ENCODE measurements around the gene MTUS2.

The MTUS2 gene

GRCh38 chr13:29451976-29452375, 631.8 kb downstream of the MTUS2 start:
- DNase-seq (ENCODE audit: low read depth): no peak

- DNase-seq (ENCODE audit: low read depth): no peak
Observed at GRCh38 chr13:29452773-29453616, 632.9 kb downstream of the MTUS2 start.

DNA sequence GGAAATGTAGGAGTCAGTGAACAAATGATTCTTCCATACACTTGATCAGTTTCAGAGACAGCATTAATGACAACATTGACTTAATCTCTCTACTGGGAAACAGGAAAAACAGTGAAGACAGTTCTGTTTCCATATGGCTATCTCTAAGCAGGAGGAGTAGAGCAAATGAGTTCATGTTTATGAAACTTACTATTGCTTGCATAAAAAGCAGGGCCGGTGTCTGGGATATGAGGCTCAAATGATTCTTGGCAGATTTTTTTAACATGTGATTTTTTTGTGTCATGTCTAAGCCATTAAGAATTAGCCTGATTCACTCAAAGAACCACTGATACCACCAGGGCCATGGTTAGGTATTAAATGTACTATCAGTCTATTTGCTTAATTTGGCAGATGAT, 633.5 kb downstream of the MTUS2 start:
- DNase-seq (ENCODE audit: low read depth): no peak

DNA sequence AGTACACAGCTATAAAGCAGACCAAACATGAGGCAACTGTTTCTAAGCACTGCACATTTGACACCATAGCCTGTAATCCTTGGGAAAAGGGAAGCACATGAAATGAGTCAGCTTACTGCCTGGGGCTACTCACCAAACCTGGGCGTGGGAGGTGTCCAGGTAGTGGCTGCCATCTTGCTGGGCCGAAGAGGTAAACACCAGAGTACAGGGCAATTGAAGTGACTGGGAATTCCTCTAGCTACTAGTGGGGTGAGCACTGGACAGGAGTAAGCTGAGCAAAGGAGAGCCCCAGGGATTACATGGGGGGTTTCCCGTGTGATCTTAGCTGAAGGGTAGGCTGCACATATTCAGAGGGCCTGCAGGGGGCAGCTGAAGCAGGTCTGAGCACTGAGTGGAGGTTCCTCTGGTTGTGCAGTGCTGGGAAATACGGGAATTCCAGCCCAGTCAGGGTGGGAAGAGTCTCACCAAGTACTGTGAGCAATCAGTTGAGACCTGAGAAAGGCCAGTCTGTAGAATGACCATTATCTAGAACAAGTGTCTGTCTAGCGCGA, 634.9 kb downstream of the MTUS2 start:
- no peak for DNase-seq (ENCODE audit: low read depth)

DNA sequence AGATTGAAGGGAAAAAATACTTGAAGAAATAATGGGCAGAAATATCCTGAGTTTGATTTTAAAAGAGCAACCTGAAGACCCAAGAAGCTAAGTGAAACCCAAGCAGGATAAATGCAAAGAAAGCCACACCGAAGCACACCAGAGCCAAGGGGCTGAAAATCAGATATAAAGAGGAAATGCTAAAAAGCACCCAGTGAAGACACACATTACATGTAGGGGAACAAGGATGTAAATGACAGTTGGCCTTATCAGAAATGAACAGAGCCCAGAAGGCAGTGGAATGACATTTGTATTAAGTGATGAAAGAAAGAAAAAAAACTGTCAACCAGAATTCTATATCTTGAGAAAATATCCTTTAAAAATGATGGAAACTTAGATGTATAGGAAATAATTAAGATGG, 636.3 kb downstream of the MTUS2 start:
- no peak for DNase-seq (ENCODE audit: low read depth)

GRCh38 chr13:29457299-29457698, 637.2 kb downstream of the MTUS2 start:
- no peak for DNase-seq (ENCODE audit: low read depth)

DNA sequence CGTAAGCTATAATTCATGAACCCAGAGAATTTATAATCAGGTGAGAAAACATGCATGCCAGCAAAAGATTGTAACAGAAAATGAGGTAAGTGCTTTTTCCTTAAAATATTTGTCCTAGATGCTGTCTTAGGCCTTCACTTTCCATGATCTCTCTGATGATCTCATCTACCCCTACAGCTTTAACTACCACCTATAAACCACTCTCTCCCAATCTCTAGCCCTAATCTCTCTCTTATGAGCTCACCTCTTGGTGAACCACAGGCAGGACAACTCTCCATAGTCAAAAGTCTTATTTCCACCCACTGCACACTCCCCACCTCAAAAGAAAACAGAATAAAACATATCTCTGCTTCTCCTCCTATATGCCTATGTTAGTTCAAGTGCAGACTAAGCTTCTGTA, 638.3 kb downstream of the MTUS2 start:
- no peak for DNase-seq (ENCODE audit: low read depth)

- no peak for DNase-seq (ENCODE audit: low read depth)
Observed at GRCh38 chr13:29459813-29460355, 639.7 kb downstream of the MTUS2 start.

DNA sequence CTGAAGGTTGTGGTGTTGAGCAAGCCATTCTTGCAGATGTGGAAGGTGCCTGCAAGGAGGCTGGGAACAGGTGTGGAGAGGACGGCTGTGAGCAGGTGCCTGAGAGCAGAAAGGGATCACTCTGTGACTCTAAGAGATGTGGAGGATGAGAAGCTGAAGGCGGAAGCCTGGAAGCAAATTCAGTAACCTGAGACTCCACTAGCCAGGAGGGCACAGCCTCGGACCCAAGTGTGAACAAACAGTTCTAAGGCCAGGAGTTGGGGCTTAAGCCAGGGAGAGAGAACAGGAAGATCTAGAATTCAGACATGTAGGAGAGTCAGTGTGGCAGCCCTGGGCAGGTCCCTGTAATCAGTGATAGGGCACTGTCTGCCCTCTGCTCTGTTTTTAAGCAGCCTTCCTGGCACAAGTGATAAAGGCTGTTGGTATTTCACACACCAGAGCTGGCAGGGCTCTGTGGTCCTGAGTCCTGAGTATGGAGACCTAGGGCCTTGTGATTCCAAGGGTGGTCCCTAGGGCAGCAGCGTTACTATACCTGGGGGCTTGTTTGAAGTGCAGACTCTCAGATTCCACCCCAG, 644.1 kb downstream of the MTUS2 start:
- DNase-seq (ENCODE audit: low read depth): no peak

DNA sequence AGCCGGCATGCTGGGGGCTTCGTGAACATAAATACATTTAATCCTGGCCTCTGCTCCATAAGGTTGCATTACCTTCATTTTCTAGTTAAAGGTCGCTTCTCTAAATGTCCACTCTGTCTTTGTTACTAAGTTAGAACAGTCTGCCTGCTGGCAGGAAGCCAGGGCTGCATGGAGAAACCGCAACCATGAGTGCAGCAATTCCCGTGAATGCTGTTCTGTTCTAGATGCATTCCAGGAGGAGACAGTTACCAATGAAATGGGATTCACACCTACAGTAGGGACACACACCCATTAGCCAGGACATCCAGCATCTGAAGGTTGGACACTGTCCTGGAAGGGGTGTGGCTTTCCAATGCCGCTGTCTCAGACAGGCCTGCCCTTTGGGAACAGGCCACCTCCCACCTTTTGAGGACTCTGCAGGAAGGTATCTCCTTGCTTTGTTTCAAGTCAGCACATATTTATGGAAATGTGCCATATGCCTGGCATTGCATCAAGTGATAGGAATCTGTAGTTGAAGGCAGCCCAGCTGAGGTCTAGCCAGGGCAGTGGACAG, 645.7 kb downstream of the MTUS2 start:
- DNase-seq (ENCODE audit: low read depth): no peak

GRCh38 chr13:29471551-29471950, 651.4 kb downstream of the MTUS2 start:
- no peak for DNase-seq (ENCODE audit: low read depth)

DNA sequence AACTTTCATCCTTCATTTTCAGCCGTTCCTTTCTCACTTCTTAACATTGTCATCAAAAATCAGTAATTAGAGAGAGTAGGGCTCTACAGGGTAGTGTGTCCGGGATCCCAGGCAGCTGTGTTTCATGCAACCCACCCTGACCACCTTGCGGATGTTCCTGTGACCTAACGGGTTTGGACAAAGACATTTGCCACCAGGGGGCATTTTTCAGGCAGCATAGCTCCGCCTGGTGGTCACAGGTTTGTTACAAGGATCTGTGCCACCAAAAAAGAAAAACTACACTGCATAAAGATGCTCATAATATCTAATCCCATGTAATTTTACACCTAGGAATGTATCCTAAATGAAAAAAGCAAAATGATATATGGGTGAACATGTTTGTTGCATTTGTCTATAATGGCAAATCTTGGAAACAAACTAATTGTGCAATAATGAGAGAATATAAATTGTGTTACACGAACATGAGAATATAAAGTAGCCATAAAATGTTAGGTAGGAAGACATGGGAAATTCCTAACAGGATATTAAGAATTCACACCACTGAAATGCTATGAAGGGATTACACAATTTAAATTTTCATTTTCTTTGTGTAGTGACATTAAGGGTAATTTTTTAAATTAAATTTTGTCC, 652.3 kb downstream of the MTUS2 start:
- DNase-seq (ENCODE audit: low read depth): peak; percentile 18

- no peak for DNase-seq (ENCODE audit: low read depth)
Observed at GRCh38 chr13:29473166-29473565, 653.0 kb downstream of the MTUS2 start.

DNA sequence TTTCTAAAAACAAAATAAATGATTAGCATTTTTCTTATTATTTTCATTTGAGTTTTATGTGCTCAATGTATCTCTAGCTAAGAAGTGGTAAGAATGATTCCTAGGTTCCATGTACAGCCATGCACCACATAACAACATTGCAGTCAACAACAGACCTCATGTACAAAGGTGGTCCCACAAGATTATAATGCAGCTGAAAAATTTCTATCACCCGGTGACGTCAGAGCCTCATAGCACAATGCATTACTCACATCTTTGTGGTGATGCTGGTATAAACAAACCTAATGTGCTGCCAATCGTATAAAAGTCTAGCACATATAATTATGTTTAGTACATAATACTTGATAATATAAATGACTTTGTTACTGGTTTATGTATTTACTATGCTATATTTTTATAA, 654.9 kb downstream of the MTUS2 start:
- DNase-seq (ENCODE audit: low read depth): no peak

DNA sequence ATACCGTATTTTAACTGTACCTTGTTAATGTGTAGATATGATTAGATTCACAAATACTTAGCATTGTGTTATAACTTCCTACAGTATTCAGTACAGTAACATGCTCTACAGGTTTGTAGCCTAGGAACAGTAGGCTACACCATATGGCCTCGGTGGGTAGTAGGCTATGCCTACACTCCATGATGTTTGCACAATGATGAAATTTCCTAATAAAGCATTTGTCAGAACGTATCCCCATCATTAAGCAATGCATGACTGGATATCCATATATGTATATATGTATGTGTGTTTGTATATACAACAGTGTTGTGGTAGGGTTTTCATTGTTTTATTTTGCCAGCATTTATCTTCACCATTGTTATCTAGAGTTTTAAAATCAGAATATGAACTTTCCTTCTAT, 655.9 kb downstream of the MTUS2 start:
- DNase-seq (ENCODE audit: low read depth): no peak

DNA sequence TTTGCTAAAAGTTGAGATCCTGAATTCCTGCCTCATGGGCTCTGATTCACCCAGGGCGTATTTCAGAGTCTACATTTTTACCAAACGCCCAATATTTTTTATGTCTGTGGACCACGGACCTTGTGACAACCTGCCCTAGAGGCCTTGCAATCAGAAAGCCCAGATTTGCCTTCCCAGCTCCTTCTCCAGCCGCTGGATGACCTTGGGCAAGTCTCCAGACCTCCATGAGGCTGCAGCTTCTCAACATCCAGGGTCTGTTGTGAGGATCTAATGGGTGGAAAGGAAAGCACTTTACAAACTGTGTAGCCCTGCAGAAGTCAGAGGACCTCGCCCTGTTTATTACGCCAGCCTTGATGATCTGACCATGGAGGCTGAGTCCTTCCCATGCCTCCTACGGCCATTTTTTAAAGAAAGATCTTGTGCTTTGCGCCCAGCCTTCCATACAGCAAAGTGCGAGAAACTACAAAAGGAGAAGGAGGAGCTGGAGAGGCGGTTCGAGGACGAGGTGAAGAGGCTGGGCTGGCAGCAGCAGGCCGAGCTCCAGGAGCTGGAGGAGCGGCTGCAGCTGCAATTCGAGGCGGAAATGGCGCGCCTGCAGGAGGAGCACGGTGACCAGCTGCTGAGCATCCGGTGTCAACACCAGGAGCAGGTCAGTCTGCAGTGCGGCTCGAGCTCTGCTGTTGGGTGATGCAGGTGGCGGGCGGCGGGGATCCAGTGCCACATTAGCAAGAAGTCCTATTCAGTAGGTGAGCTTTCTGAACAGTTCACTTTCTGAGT, 659.8 kb downstream of the MTUS2 start:
- no peak for DNase-seq (ENCODE audit: low read depth)

- no peak for DNase-seq (ENCODE audit: low read depth)
Observed at GRCh38 chr13:29480893-29481525, 660.9 kb downstream of the MTUS2 start.

DNA sequence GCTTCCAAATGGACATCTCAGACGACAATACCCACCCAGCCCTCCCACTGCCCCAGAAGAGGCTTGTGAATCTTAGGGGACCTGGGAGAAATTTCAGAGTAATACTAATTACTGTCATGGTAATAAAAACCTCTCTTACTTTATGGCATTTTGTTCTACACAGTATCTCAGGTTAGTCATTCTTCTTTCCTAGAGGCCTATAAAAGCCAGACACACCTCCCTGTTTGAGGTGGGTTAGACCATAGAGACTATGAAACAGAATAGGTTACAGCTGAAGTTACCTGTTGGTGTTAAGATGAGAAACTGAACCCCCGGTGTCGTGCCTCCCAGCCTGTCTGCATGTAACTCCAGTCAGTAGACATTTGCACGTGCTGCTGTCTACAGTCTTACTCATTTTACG, 661.5 kb downstream of the MTUS2 start:
- DNase-seq (ENCODE audit: low read depth): no peak

- no peak for DNase-seq (ENCODE audit: low read depth)
Observed at GRCh38 chr13:29482504-29482903, 662.4 kb downstream of the MTUS2 start.

DNA sequence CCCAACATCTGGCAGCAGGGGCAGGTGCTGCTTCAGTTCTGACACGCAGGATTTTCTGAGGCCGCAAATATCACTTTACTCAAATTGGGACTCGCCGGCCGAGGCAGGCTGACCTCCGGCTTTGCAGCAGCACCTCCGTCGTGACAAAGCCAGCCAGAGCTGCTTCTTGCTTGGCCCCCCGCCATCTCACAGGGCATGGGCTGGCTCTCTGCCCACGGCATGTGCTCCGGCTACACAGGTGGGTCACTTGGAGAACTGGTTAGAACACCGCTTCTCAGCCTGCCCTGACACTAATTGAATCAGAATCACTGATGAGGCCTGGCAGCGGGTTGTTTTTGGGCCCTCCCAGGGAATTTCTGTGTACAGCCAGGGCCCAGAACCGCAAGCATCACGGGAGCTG, 663.1 kb downstream of the MTUS2 start:
- DNase-seq (ENCODE audit: low read depth): no peak

GRCh38 chr13:29483623-29484022, 663.5 kb downstream of the MTUS2 start:
- DNase-seq (ENCODE audit: low read depth): no peak
